Fibroblast of peridontal ligament (primary cell): ENCODE results near the gene CD19.

Source experiments
- DNase-seq: peaks from one replicate; pipeline ENCODE4 v3.0.0-alpha.2; 2010; ENCODE audit errors: extremely low read depth

CD19 gene

GRCh38 chr16:28980929-28981328 is 49.2 kb downstream of the CD19 start:
- DNase-seq: no peak

- no peak for DNase-seq
Observed at GRCh38 chr16:28981517-28981916, 49.7 kb downstream of the CD19 start.

- DNase-seq: no peak
Observed at GRCh38 chr16:28982418-28982817, 50.6 kb downstream of the CD19 start.

- DNase-seq: no peak
Observed at GRCh38 chr16:28982949-28983348, 51.2 kb downstream of the CD19 start.

GRCh38 chr16:28983644-28984043 is 51.9 kb downstream of the CD19 start:
- no peak for DNase-seq

GRCh38 chr16:28984091-28984490 is 52.3 kb downstream of the CD19 start:
- DNase-seq: no peak

- no peak for DNase-seq
Observed at GRCh38 chr16:28984619-28985135, 52.9 kb downstream of the CD19 start, which contains the start of gene LAT. Gene LAT (plus strand): TSS chr16:28985052. CDS start chr16:28985418, 366 bp downstream.

- DNase-seq: no peak
Observed at GRCh38 chr16:28985211-28986041, 53.7 kb downstream of the CD19 start.

GRCh38 chr16:28986046-28986445 is 54.3 kb downstream of the CD19 start:
- DNase-seq: no peak

- no peak for DNase-seq
Observed at GRCh38 chr16:28986492-28986891, 54.7 kb downstream of the CD19 start.

GRCh38 chr16:28987170-28987853 is 55.5 kb downstream of the CD19 start:
- no peak for DNase-seq
